ENCODE data around the gene GNG12. TPM values are rescaled to one million over a fixed set of nuclear protein-coding genes. Genes with fewer than 3 reads are reported as not detected.

Gene GNG12
- polyA plus RNA-seq, 1 experiment, result 185 TPM

- ChIA-PET POLR2A (interaction anchor here (0.7 kb wide), 1 partner anchor 25 kb away, joined by 4 read pairs; no protein-coding TSS in a partner anchor), CTCF (interaction anchor here (0.9 to 3.6 kb wide), 3 partner anchors 47 to 178 kb away, joined by 4 to 17 read pairs (median 5); no protein-coding TSS in a partner anchor)
- peak; percentile 37 for DNase-seq (ENCODE audit: low read depth, low spot score)
- no peak for TF ChIP-seq CTCF (IDR thresholded peaks at IDR 0.05; ENCODE audit: low read depth, low read length)
- H3K27ac ChIP-seq (ENCODE audit: low read depth, low read length), result no peak overlapping the region
- no peak overlapping the region for H3K4me3 ChIP-seq (ENCODE audit: low read depth, low read length)
- H3K27me3 ChIP-seq (ENCODE audit: control insufficient read depth, insufficient read depth, low read length), result no peaks in the 10 kb centered on the region
- H3K9me3 ChIP-seq (ENCODE audit: control insufficient read depth, insufficient read depth, low read length), result no peaks in the 10 kb centered on the region
Measured at GRCh38 chr1:67713057-67713846, 120.0 kb downstream of the GNG12 start.

GRCh38 chr1:67711855-67712212 is 121.4 kb downstream of the GNG12 start:
- Histone ChIP-seq H3K4me3 (ENCODE audit: low read depth, low read length) (no peak overlapping the region), H3K27me3 (ENCODE audit: control insufficient read depth, insufficient read depth, low read length) (no peaks in the 10 kb centered on the region), H3K9me3 (ENCODE audit: control insufficient read depth, insufficient read depth, low read length) (no peaks in the 10 kb centered on the region), H3K27ac (ENCODE audit: low read depth, low read length) (no peak overlapping the region)
- DNase-seq (ENCODE audit: low read depth, low spot score), result no peak
- TF ChIP-seq CTCF (IDR thresholded peaks at IDR 0.05; ENCODE audit: low read depth, low read length), result no peak
- ChIA-PET POLR2A (interaction anchor here (0.6 to 0.7 kb wide), 4 partner anchors 10 to 91 kb away, joined by 3 to 7 read pairs (median 4); no protein-coding TSS in a partner anchor), CTCF (interaction anchor here (1.0 to 3.6 kb wide), 5 partner anchors 25 to 179 kb away, joined by 3 to 17 read pairs (median 3); no protein-coding TSS in a partner anchor)

GRCh38 chr1:67711158-67711854 is 122.0 kb downstream of the GNG12 start:
- TF ChIP-seq CTCF (IDR thresholded peaks at IDR 0.05; ENCODE audit: low read depth, low read length), result no peak

GRCh38 chr1:67710417-67710816 is 122.8 kb downstream of the GNG12 start:
- POLR2A ChIA-PET, result interaction anchor here (0.7 to 1.6 kb wide), 2 partner anchors 26 to 37 kb away, joined by 3 to 5 read pairs; partner anchors contain the start of gene GADD45A
- CTCF ChIA-PET, result interaction anchor here (3.6 kb wide), 1 partner anchor 50 kb away, joined by 17 read pairs; no protein-coding TSS in a partner anchor
- no peak overlapping the region for H3K4me3 ChIP-seq (ENCODE audit: low read depth, low read length)
- no peaks in the 10 kb centered on the region for H3K27me3 ChIP-seq (ENCODE audit: control insufficient read depth, insufficient read depth, low read length)
- DNase-seq (ENCODE audit: low read depth, low spot score), result no peak
- peak overlapping the region; percentile 47 for H3K27ac ChIP-seq (ENCODE audit: low read depth, low read length)
- H3K9me3 ChIP-seq (ENCODE audit: control insufficient read depth, insufficient read depth, low read length), result no peaks in the 10 kb centered on the region
- TF ChIP-seq CTCF (IDR thresholded peaks at IDR 0.05; ENCODE audit: low read depth, low read length), result no peak

More at GRCh38 chr1:67711158-67711854, 122.0 kb downstream of the GNG12 start:
- POLR2A ChIA-PET, result interaction anchor here (0.6 to 1.6 kb wide), 4 partner anchors 11 to 91 kb away, joined by 3 to 7 read pairs (median 4); partner anchors contain the start of gene GADD45A
- no peaks in the 10 kb centered on the region for H3K9me3 ChIP-seq (ENCODE audit: control insufficient read depth, insufficient read depth, low read length)
- no peak overlapping the region for H3K27ac ChIP-seq (ENCODE audit: low read depth, low read length)
- CTCF ChIA-PET, result interaction anchor here (0.6 to 3.6 kb wide), 6 partner anchors 25 to 378 kb away, joined by 3 to 17 read pairs (median 4); no protein-coding TSS in a partner anchor
- no peak overlapping the region for H3K4me3 ChIP-seq (ENCODE audit: low read depth, low read length)
- no peak for DNase-seq (ENCODE audit: low read depth, low spot score)
- no peaks in the 10 kb centered on the region for H3K27me3 ChIP-seq (ENCODE audit: control insufficient read depth, insufficient read depth, low read length)

Measured in AG04450 (cell line).